SK-N-SH (cell line): ENCODE data around the gene CAPN9. TPM values are rescaled to one million over a fixed set of nuclear protein-coding genes. Genes with fewer than 3 reads are reported as not detected.

Experiments
- CTCF ChIA-PET: fragments of 300-600, 350-600 bp; formaldehyde crosslinking; extraction: SDS; loops from one replicate; lab custom pipeline; 2021; lab: Yijun Ruan, JAX
- POLR2A ChIA-PET: fragments of 350-600 bp; sonication (Branson Sonifier 250); formaldehyde crosslinking; extraction: SDS; loops from one replicate; lab custom pipeline; 2020; ENCODE audit warnings: antibody characterized with exemption, inconsistent platforms; lab: Yijun Ruan, JAX
- DNase-seq: peaks from one replicate; pipeline ENCODE4 v3.0.0; 2012
- H2AFZ ChIP-seq: fragments of 200-600 bp; sonication (generic); 2 replicates; pipeline ENCODE4 v1.8.1; 2016; ENCODE audit warnings: antibody characterized with exemption, mild to moderate bottlenecking, low read depth
- H3F3A ChIP-seq: fragments of 200-600 bp; sonication (generic); replicated peaks from 2 replicates; pipeline ENCODE3; 2016; ENCODE audit warnings: antibody characterized with exemption, mild to moderate bottlenecking; ENCODE audit not compliant: insufficient read depth
- H3K27ac ChIP-seq, 2 experiments: fragments of 200-500 bp in 1 of 2; fragments of 200-600 bp in 1 of 2; sonication (Bioruptor generic) in 1 of 2; sonication (generic), shearing (Covaris generic) in 1 of 2; 2 replicates each; pipeline versions ENCODE4 v1.5.1 to v1.6.1; 2014 to 2016; ENCODE audit warnings: low read depth in 2 of 2, inconsistent platforms in 1 of 2, low read length in 1 of 2, mild to moderate bottlenecking in 1 of 2, mixed read lengths in 1 of 2
- H3K27me3 ChIP-seq: fragments of 200-600 bp; sonication (generic), shearing (Covaris generic); 2 replicates; pipeline ENCODE4 v1.6.1; 2016; ENCODE audit warnings: mixed run types; ENCODE audit not compliant: insufficient read depth
- H3K36me3 ChIP-seq, 2 experiments: fragments of 200-500 bp in 1 of 2; fragments of 200-600 bp in 1 of 2; sonication (Bioruptor generic) in 1 of 2; sonication (generic) in 1 of 2; replicated peaks in 1 of 2; 2 replicates each; pipeline versions ENCODE3 to v1.5.1; 2014 to 2016; ENCODE audit warnings: low read length in 1 of 2, mild to moderate bottlenecking in 1 of 2; ENCODE audit not compliant: insufficient read depth in 2 of 2, control insufficient read depth in 1 of 2
- H3K4me1 ChIP-seq, 2 experiments: fragments of 200-500 bp in 1 of 2; fragments of 200-600 bp in 1 of 2; sonication (Bioruptor generic) in 1 of 2; sonication (generic), shearing (Covaris generic) in 1 of 2; 2 replicates each; pipeline versions ENCODE4 v1.5.1 to v1.6.1; 2014 to 2016; ENCODE audit warnings: low read depth in 1 of 2, low read length in 1 of 2, mixed run types in 1 of 2; ENCODE audit not compliant: insufficient read depth in 2 of 2, control insufficient read depth in 1 of 2
- H3K4me2 ChIP-seq: fragments of 200-600 bp; sonication (generic), shearing (Covaris generic); 2 replicates; pipeline ENCODE4 v1.6.1; 2017; ENCODE audit warnings: mixed run types
- H3K4me3 ChIP-seq, 2 experiments: fragments of 200-500 bp in 1 of 2; fragments of 200-600 bp in 1 of 2; sonication (Bioruptor generic) in 1 of 2; sonication (generic), shearing (Covaris generic) in 1 of 2; 2 replicates each; pipeline versions ENCODE4 v1.5.1 to v1.8.1; 2014 to 2016; ENCODE audit warnings: low read depth in 2 of 2, inconsistent platforms in 1 of 2, low read length in 1 of 2, mild to moderate bottlenecking in 1 of 2, mixed read lengths in 1 of 2, moderate library complexity in 1 of 2
- H3K79me2 ChIP-seq: fragments of 200-600 bp; sonication (generic); 2 replicates; pipeline ENCODE4 v1.8.1; 2017; ENCODE audit warnings: mild to moderate bottlenecking; ENCODE audit not compliant: insufficient read depth
- H3K9ac ChIP-seq: fragments of 200-600 bp; sonication (generic); 2 replicates; pipeline ENCODE4 v1.6.1; 2017; ENCODE audit warnings: mixed run types
- H3K9me2 ChIP-seq: fragments of 200-600 bp; sonication (generic); 2 replicates; pipeline ENCODE4 v1.6.1; 2017; ENCODE audit warnings: mixed run types
- H3K9me3 ChIP-seq: fragments of 200-600 bp; sonication (generic); 2 replicates; pipeline ENCODE4 v1.6.1; 2017; ENCODE audit warnings: mixed run types, mild to moderate bottlenecking, moderate library complexity
- H4K20me1 ChIP-seq: fragments of 200-600 bp; sonication (generic); 2 replicates; pipeline ENCODE4 v1.6.1; 2017; ENCODE audit warnings: mild to moderate bottlenecking, mixed run types; ENCODE audit not compliant: insufficient read depth
- FOSL2 ChIP-seq: IDR thresholded peaks from 2 replicates; pipeline ENCODE4 v1.4.0; 2012; ENCODE audit warnings: low read depth, mild to moderate bottlenecking, moderate library complexity, borderline replicate concordance
- FOXM1 ChIP-seq: IDR thresholded peaks from 2 replicates; pipeline ENCODE4 v1.4.0; 2012; ENCODE audit warnings: low read depth, mild to moderate bottlenecking
- GABPA ChIP-seq: IDR thresholded peaks from 2 replicates; pipeline ENCODE4 v1.4.0; 2012; ENCODE audit warnings: low read depth, mild to moderate bottlenecking
- IRF3 ChIP-seq: fragments of 150-350 bp; IDR thresholded peaks from 2 replicates; pipeline ENCODE4 v1.6.1; 2016; ENCODE audit warnings: mild to moderate bottlenecking, low read depth, low read length
- JUND ChIP-seq: IDR thresholded peaks from 2 replicates; pipeline ENCODE4 v1.4.0; 2012
- MXI1 ChIP-seq: IDR thresholded peaks from 2 replicates; pipeline ENCODE4 v1.6.1; 2012; ENCODE audit warnings: mild to moderate bottlenecking, low read depth, low read length, improper control_type of control experiment
- NRF1 ChIP-seq: IDR thresholded peaks from 2 replicates; pipeline ENCODE4 v1.6.1; 2012; ENCODE audit warnings: low read depth, mild to moderate bottlenecking, low read length
- RXRA ChIP-seq: IDR thresholded peaks from 2 replicates; pipeline ENCODE4 v1.4.0; 2012; ENCODE audit warnings: low read depth, mild to moderate bottlenecking, borderline replicate concordance
- SMC3 ChIP-seq: IDR thresholded peaks from 2 replicates; pipeline ENCODE4 v1.6.1; 2012; ENCODE audit warnings: low read depth, low read length, improper control_type of control experiment
- WGBS: methylation state at CpG from one replicate; pipeline ENCODE4 v1.1.6; 2017; ENCODE audit warnings: low lambda C conversion rate; 5-methylcytosine and 5-hydroxymethylcytosine counted together
- polyA plus RNA-seq, 3 experiments: library from polyadenylated mRNA; depleted of rRNA; stranded (reverse); fragments of >200 nt; gene quantifications; 2 replicates each; pipeline ENCODE4 v1.2.3, GENCODE V29; 2012
- TF ChIP-seq, protein P1 (sequence below): fragments of 150-350 bp; IDR thresholded peaks from 2 replicates; pipeline ENCODE4 v1.6.1; 2017; ENCODE audit warnings: antibody characterized with exemption, low read length, low read depth, borderline replicate concordance
- TF ChIP-seq, protein P2 (sequence below): IDR thresholded peaks from 2 replicates; pipeline ENCODE4 v1.6.1; 2012; ENCODE audit warnings: mild to moderate bottlenecking, low read depth, low read length, moderate library complexity

Gene CAPN9
- polyA plus RNA-seq, 1 of the 3 experiments (the other 2 are of a cell fraction), result not detected

DNA sequence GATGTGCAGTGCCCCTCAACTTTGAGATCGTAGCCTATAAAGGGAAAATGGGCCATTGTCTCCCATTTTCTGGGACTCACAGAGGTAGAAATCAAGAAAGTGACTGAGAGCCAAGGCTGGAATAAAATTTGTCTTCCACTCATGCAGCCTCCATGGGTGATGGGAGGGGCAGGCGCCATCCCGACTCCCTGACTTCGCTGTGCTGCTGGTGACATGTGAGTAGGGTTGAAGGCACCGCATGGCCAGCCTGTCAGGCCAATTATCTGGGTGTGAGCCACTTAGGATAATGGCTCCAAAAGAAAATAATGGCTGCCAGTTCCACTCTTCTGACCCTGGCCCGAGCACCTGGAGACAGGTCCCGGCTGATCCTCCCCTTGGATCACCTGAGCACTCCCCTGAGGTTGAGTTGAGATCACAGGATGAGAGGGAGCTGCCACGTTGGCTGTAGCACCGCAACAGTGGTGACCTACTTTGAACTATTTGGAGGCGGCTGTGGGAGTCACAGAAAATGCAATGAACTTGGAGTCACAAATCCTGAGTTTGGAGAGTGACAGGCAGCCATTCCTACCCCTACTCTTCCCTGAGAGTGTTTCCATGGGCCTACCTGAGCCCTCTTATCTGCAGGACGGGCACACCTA is 26.3 kb downstream of the CAPN9 start:
- H3K36me3 ChIP-seq, result no peaks in the 10 kb centered on the region
- CTCF ChIA-PET, result interaction anchor here (0.6 to 2.8 kb wide), 9 partner anchors 7 to 437 kb away, joined by 3 to 9 read pairs (median 4); partner anchors contain the start of gene COG2
- H4K20me1 ChIP-seq, result no peaks in the 10 kb centered on the region
- no peak overlapping the region; a peak in 1 of 4 replicates for H3K4me3 ChIP-seq
- no peak overlapping the region for H2AFZ ChIP-seq
- H3K4me1 ChIP-seq, result peaks cover 0 to 5% of the 10 kb centered on the region in 2 experiments; a peak in 1 of 4 replicates
- WGBS, result 49% methylated on average over 9 of the region's 11 CpGs
- H3K79me2 ChIP-seq, result no peaks in the 10 kb centered on the region
- TF ChIP-seq FOSL2 (no peak), MXI1 (no peak), SMC3 (no peak), IRF3 (no peak), GABPA (no peak), JUND (no peak), FOXM1 (no peak), RXRA (no peak), NRF1 (no peak)
- TF ChIP-seq, protein P1, sequence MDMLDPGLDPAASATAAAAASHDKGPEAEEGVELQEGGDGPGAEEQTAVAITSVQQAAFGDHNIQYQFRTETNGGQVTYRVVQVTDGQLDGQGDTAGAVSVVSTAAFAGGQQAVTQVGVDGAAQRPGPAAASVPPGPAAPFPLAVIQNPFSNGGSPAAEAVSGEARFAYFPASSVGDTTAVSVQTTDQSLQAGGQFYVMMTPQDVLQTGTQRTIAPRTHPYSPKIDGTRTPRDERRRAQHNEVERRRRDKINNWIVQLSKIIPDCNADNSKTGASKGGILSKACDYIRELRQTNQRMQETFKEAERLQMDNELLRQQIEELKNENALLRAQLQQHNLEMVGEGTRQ, result no peak
- TF ChIP-seq, protein P2, sequence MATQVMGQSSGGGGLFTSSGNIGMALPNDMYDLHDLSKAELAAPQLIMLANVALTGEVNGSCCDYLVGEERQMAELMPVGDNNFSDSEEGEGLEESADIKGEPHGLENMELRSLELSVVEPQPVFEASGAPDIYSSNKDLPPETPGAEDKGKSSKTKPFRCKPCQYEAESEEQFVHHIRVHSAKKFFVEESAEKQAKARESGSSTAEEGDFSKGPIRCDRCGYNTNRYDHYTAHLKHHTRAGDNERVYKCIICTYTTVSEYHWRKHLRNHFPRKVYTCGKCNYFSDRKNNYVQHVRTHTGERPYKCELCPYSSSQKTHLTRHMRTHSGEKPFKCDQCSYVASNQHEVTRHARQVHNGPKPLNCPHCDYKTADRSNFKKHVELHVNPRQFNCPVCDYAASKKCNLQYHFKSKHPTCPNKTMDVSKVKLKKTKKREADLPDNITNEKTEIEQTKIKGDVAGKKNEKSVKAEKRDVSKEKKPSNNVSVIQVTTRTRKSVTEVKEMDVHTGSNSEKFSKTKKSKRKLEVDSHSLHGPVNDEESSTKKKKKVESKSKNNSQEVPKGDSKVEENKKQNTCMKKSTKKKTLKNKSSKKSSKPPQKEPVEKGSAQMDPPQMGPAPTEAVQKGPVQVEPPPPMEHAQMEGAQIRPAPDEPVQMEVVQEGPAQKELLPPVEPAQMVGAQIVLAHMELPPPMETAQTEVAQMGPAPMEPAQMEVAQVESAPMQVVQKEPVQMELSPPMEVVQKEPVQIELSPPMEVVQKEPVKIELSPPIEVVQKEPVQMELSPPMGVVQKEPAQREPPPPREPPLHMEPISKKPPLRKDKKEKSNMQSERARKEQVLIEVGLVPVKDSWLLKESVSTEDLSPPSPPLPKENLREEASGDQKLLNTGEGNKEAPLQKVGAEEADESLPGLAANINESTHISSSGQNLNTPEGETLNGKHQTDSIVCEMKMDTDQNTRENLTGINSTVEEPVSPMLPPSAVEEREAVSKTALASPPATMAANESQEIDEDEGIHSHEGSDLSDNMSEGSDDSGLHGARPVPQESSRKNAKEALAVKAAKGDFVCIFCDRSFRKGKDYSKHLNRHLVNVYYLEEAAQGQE, result no peak
- no peaks in the 10 kb centered on the region for H3K9me3 ChIP-seq
- H3K9me2 ChIP-seq, result no peaks in the 10 kb centered on the region
- no peaks in the 10 kb centered on the region for H3K27me3 ChIP-seq
- POLR2A ChIA-PET, result interaction anchor here (1.4 kb wide), 1 partner anchor 130 kb away, joined by 5 read pairs; no protein-coding TSS in a partner anchor
- H3F3A ChIP-seq, result no peaks in the 10 kb centered on the region
- H3K27ac ChIP-seq, result no peak overlapping the region
- no peak overlapping the region for H3K9ac ChIP-seq
- DNase-seq, result no peak
- H3K4me2 ChIP-seq, result no peak overlapping the region
